Kidney glomerular epithelial cell (primary cell): ENCODE results near the gene WNT9B.

Experiments
- DNase-seq: peaks from one replicate; lab custom pipeline; 2025; lab: John Stamatoyannopoulos, UW

The WNT9B gene, protein sequence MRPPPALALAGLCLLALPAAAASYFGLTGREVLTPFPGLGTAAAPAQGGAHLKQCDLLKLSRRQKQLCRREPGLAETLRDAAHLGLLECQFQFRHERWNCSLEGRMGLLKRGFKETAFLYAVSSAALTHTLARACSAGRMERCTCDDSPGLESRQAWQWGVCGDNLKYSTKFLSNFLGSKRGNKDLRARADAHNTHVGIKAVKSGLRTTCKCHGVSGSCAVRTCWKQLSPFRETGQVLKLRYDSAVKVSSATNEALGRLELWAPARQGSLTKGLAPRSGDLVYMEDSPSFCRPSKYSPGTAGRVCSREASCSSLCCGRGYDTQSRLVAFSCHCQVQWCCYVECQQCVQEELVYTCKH

DNA sequence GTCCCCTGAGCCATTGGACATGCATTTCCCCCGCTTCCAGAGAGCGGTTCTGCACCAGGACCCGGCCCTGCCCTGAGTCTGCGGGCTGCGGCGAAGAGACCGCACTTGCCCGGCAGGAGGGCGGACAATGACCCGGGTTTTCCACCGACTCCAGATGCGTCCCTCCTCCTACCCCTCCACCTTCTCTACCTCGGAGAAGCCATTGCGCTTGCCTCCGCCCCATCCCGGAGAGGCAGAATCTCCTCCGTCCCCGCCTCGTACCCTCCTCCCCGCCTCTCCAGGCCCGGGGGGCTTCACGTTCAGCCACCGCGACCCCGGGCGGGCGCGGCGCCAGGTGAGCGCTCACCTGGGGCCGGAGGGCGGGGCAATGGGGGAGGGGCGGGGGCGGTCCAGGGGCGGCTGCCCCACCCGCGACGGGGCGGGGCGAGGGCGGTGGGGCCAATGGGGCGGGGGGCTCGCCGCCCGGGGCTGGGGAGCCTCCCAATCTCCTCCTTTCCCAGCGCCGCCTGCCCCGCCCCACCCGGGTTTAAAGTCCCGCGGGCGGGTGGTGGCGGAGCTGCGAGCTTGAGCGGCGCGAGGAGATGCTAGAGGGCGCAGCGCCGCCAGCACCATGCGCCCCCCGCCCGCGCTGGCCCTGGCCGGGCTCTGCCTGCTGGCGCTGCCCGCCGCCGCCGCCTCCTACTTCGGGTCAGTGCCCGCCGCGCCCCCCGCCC, at the start of gene WNT9B:
TSS of gene WNT9B (plus strand) at position 555 of the 713 bp plus-strand sequence. CDS start at position 611, 56 bp downstream.
- DNase-seq, result no peak

DNA sequence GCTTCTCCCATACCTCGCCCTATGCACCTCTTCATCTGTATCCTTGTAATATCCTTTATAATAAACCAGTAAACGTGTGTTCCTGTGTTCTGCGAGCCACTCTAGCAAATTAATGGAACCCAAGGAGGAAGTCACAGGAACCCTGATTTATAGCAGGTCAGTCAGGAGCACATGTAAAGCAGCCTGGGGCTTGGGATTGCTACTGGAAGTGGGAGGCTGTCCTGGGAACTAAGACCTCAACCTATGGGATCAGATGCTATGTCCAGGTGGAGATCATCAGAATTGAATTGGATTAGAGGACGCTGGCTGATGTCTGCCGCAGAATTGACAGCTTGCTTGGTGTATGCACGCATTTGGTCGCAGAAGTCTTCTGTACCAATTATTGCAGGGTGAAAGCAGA, 48.6 kb upstream of the WNT9B start:
- DNase-seq, result no peak

DNA sequence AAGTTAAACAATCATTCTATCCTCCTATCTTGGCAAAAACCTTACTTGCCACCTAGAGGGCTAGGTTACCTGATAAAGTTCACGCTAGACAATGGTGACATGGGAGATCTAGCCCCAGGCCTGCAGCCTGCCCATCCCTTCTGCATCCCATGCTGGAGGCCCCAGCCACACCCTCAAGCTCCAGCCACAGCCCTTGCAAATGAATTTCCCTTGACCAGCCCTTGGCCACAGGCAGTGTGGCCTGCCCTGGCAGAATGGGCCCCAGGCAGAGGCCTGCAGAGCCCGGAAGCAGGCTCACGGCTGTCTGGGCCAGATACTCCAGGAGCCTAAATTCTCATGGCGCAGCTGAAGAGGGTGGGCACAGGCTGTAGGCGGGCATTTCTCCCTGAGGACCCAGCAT, 47.8 kb upstream of the WNT9B start:
- DNase-seq, result no peak

DNA sequence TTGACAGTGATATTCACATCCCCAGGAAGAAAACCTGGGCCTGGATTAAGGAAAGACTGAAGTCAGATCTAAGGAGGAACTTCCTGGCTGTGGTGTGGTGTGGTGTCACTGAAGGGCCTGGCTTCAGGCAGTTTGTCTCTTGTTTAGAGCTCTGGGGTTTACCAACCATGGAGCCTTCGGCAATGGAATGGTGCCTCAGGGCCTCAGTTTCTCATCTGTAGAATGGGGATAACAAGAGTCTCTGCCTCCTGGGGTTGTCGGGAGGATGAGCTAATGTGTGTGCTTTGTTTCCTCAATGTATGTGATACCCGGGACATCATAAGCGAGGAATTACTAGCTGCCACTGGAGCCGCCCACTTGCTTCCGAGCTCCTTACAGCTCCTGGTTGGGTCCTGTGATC, 45.6 kb upstream of the WNT9B start:
- no peak for DNase-seq

DNA sequence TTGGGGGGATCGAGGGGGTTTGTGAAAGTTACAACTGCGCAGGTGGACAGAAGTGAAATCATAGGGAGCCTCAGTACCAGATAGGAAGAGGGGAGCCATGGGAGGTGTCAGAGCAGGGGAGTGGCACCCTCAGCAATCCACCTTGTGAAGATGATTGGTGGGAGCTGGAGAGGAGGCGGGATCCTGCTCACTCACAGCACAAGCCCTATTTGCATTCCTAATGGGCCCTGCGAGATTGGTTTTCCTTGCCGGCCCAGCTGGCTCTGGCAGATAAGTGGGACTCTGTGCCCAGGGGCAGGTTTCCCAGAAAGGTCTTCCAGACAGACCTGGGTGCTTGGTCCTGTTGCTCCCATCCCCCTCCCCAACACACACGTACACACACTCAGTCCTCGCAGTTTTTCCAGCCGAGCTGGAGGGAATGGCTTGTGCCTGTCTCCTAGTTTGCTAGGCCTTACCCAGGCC, 42.2 kb upstream of the WNT9B start:
- DNase-seq, result no peak

DNA sequence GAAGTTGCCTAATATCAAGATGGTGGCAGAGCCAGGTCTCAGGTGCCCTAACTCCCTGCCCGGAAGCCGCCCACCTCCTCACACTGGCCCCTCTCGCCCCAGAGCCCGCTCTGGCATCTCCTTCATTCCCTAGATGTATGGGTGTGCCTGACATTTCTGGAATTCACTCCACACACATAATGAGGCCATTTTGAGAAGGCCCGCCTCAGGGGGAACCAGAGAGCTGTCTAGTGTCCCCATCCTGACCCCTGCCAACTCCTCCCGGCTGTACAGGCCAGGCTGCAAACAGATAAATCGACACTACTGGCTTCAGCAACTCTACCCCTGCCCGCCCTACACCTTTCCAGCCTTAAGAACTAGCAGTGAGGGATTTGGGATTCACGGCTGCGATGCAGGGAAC, 40.5 kb upstream of the WNT9B start:
- no peak for DNase-seq

DNA sequence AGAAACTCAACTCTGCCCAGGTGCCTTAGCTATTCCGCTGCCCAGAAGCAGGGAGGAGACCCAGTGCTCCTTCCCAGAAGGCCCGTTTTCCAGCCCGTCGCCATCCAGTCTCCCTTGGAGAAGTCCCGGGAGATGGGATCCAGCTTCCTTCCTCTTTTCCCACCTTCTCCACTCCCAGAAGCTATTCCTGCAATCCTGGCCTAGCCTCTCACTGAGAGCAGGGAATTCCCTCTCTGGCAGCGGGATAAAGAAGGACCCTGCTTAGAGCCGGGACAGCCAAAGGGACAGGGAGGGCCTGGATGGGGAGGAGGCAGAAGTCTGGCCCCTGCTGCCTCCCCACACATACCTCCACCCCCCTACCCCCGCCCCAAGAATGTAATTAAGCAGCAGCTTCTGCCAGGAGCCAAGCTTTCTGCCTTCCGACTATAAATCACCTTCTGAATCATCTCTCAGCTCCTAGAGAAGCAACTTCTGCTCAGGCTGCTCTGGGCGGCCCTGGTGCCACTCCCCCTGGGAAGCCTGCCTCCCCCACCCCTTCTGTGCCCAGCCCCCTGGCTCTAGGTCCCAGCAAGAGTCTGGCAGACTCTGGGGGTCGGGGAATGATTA, 39.3 kb upstream of the WNT9B start:
- DNase-seq, result peak; percentile 91

DNA sequence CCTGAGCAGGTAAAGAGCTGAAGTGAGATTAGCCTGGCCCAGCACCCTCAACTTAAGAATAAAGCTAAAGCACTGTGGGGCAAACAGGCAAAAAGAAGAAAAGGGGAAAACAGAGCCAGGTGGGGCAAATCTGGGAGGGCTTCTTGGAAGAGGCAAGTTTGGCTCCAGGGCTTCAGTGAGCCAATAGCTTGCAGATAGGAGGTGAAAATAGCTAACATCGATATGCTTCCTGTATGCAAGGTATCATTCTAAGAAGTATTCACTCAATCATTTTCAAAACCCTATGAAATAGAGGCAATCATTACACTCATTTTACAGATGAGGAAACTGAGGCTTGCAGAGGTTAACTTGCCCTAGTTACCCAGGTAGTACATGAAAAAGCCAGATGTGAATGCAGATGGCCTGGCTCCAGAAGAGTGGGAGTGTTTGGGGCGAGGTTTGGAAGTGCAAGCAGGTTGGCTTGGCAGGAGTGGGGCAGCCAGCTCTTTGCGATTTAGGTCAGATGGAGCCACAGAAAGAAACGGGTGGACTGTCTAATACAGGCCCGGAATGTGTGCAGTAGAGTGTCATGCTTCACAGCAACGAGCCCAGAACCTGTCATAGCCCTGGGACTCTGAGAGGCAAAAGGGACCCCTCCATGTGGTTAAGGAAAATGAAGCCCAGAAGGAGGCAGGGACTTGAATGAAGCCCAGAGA, 38.6 kb upstream of the WNT9B start:
- DNase-seq, result no peak

DNA sequence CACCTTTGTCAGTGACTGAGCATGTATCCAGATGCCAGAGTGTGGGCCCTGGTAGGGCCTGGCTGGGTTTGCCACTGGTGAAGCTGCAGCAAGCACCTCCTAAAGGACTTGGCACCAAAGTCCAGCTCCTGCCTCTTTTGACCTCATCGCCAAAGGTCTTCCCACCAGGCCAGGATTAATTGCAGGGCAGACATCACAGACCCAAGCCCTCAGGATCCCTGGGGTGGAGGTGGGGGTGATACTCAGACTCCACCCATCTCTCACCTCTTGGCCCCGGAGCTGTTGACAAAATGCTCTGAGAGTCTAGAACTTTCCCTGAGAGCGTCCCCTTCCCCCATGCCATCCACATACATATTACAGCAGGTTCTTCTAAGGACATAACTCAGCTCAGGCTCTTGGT, 37.5 kb upstream of the WNT9B start:
- DNase-seq, result no peak

DNA sequence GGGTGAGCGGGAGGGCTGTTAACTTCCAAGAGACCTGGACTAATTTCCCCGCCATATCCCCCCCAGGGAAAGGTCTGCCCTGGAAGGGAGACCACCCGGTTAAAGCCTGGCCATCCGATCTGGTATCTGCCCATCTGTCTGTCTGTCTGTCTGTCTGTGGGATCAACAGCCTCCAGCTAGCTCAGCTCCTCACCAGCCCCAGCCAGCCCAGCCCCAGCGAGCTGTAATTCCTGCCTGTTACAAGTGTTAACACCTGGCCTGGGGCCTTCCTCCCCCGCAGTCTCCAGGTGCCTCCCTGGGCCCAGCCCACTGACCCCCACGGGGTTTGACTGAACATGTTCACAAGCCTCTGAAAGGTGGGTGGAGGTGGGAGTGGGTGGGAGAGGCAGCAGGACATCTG, 36.9 kb upstream of the WNT9B start:
- no peak for DNase-seq

DNA sequence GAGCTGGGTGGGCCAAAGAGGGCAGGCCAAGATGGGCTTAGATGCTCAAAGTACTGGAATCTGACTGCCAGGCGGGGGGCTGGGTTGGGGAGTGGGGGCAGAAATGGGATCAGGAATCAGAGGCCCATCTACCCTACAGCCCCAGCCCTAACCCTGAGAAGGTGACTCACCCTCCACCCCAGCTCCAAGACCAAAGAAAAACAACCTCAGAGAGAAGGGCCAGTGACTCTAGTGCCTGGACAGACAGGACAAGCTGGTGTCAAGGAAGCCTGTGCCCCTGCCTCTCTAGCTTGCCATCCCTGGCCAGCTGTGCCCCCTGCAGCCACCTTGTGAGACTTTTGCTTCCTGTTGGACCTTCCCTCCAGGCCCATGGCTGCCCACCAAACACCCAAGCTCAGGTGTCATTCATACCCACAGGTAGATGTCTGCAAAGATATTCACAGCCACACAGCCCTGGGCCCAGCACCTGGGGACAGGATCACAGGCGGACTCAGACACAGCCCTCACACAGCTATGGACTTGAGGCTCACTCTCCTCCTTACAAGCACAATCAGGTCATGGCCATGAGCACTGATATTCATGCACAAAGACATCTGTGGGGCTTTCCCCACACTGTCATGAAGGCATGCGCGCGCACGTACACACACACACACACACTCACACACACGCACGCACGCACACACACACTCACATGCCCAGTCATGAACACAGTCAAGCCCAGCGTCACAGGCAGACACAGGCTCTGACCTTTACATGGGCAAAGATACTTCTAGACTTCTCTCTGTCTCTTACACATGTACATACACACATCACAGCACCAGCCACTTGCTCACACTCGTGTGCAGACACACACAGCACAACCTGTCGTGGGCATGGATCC, 35.7 kb upstream of the WNT9B start:
- no peak for DNase-seq

DNA sequence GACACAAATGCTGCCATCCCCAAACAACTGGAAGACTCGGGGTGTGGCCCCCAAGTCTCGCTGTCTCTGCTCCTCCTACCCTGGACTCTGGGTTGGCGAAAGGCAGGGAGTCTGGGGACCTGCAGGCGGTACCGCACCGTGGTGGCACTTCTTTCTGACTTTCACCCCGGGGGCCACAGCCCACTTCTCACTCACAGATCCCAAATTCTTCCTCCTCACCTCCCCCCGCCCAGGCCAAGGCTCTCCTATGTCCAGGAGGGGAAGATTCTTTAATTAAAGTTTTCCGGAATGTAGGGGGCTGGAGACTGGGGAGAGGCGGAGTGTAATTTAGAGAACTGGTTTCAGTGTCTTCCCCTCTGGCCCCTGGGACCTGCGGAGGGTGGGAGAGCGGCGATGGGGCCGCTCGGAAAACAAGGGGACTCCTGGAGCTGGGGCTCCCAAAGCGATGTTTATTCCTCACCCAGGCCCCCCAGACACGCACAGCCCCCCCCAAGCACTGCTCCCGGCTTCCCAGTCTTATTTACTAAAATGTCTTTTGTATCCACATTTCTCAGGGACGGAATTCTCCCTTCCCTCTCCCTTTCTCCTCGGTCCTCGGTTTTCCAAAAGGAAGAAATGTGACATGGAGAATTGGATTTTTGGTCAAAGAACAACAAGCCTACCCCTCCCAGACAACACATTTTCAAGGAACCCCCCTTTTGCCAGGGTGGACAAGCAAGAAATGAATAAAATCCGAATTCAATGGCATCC, 34.1 kb upstream of the WNT9B start:
- DNase-seq, result no peak

DNA sequence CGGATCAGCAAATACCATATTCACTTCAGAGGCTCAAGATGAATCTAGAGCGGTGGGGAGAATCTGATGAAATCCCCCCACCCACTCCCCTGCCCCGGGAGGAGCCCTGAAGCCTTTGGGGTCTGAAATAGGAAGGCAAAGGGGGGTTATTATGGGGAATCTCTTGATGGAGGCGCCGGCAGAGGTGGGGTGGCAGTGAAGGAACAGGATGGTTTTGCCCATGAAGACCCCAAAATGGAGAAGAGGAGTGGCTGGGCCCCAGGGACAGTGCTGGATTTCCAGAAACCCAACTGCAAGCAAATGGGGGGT, 33.5 kb upstream of the WNT9B start:
- no peak for DNase-seq

DNA sequence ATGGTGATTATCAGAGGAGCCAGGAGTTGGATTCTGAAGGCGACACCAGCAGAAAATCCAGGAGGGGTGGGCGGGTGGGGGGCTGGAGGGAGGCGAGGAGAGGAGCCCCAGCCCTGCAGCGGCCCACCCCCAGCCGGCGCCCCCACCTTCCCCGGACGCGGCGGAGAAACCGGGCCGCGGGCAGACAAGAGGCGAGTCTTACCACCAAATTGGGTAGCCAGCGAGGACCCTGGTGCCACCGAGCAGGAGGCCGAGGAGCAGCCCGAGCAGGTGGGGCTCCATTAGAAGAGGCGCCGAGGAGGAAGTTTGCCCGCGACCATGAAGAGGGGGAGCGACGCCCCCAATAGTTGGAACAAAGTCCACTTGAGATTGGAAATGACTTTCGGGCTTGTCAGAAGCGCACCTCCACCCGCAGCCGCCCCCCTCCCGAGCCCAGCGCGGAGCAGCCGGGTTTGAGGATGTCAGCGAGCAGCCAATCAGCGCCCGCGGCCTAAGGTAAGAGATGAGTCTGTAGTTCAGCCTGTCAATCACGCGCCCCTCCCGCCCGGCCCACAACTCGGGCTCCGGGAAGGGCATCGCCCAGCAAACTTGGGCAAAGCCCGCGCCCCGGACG, 33.0 kb upstream of the WNT9B start, which contains the start of gene WNT3:
TSS of gene WNT3 (minus strand) at position 377 of the 613 bp plus-strand sequence. CDS start at position 282, 95 bp downstream.
- no peak for DNase-seq

DNA sequence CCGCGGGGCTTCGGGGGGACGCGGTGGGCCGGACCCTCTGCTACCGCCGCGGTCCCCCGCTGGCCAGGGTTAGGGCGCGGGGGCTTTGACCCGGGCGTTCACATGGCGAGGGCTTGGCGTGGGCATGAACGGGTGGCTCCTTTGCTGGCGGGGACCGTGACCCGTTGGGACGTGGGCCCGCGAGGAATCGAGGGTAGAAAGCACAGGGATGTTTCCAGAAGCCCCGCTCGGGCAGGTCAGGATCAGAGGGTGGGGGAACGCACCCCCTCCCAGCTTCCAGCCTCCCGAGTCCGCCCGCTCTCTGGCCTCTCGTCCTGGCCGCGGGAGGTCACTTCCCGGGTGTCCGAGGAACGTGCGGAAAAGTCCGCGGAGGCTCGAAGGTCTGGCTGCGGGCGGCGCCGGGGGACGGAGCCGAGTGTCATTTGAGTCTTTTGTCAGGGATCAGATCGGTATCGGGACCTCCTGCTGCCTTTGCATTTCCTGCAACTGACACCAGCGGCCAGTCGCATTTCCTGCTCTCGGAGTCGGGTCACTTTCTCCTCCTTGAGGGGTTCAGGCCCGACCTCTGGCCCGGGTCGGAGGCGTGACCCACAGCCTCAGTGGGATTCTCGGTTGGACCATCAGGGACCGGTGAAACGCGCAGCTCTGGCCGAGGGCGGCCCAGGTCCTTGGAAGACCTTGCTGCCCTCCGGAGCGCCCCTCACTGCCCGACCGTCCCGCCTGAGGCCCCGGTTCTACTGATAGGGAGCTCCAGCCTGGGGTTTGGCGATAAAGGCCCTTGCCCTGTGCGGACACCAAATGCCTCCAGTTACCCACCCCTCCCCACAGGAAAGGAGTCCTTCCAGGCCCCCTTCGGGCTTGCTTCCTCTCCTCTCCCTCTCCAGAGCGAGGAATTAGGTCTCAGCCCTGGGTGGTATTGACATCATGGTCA, 32.2 kb upstream of the WNT9B start:
- DNase-seq, result no peak

DNA sequence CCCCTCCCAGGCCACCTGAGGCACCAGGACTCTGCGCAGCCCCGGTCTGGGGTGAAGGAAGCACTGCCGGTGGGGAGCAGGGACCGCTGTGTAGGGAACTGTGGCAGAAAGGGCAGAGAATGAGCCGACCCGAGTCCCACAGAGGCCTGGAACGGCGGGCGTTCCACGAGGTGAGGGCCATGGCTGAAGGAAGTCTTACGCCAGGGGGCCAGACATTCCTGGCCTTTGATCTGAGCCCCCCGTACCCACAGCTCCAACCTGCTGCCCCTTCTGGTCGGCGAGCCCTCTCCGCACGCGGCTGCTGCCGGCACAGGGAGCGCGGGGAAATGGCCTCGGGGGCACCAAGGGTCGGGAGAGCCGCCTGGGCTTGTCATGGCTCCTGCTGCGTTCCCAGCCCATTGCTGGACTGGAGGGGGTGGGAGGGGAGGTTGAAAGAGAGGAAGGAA, 31.5 kb upstream of the WNT9B start:
- DNase-seq, result no peak

DNA sequence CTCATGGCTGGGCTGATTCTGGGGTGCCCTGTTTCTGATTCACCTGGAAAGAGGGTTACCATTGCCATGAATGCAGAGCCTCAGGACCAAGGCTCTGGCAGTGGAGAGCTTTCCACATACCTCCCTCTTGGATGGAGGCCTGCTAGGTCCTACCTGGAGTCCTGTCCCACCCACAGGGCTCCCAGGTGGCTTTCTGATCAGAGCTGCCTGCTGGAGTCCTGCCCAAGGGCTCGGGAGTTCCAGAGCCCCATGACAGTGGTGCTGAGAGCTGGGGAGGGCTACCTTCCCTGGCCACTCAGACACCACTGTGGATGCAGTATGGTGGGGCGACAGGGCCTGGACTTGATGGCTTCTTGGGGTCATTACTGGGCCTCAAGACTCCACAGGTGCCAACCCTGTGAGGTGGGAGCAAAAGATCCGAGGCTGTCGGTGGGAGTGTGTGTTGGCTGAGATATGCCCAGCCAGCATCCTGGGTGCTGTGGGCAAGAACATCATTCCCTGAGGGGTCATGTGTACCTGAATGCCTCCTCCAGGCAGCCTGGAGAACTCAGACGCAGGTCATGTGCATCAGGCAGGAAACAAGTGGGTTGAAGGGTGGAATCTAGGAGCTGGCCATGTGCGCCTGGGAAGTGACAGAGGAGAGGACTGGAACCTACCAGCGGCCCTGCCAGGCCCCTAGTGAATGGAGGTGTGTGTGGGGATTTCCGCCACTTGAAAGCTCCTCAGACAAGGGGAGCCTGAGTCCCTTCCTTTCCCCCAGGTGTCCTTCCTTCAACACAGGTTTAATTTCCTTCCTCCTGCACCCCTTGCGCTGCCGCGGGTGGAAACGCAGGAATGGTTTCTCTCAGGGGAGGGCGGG, 30.6 kb upstream of the WNT9B start:
- no peak for DNase-seq
